Measurements from ENCODE around the gene LRRC2. TPM values are rescaled to one million over a fixed set of nuclear protein-coding genes. Genes with fewer than 3 reads are reported as not detected.

LRRC2 gene
- total RNA-seq, 1 experiment from 2014 or later = 0.26 TPM

DNA sequence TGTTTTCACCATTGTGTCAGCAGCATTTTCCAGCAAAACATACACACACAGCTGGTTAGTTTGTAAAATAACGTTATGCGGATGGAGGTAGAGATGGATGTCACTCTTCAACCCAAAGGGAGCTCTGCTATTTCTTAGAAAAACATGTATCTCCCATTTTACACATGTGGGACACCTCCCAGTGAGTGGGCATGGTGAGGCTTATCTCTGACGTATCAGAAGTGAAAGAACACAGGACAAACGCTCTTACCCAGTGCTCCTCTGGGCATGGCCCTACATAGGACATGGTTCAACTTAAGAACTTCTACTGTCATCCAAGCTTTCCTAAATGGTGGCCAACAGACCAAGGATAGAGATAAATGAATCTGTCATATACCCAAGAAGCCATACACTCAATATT lies 48.3 kb upstream of the LRRC2 start:
- H3K27ac ChIP-seq (ENCODE audit: low read length) = no peak overlapping the region
- no peaks in the 10 kb centered on the region for H4K20me1 ChIP-seq (ENCODE audit: low read length)
- H3K4me3 ChIP-seq (ENCODE audit: low read length) = no peak overlapping the region
- no peaks in the 10 kb centered on the region for H3K36me3 ChIP-seq (ENCODE audit: low read depth, low read length)
- CTCF ChIA-PET = no interaction called here
- H3K9me3 ChIP-seq (ENCODE audit: low read length) = no peaks in the 10 kb centered on the region
- POLR2A ChIA-PET (ENCODE audit: unreplicated experiment) = no interaction called here
- no peak for ATAC-seq
- no peak for DNase-seq
- no peak for TF ChIP-seq EZH2 (IDR thresholded peaks at IDR 0.05; ENCODE audit: low read length, unreplicated experiment)
- TF ChIP-seq EZH2phosphoT487 (IDR thresholded peaks at IDR 0.05; ENCODE audit: borderline replicate concordance, low read length) = no peak
- TF ChIP-seq, protein P1, sequence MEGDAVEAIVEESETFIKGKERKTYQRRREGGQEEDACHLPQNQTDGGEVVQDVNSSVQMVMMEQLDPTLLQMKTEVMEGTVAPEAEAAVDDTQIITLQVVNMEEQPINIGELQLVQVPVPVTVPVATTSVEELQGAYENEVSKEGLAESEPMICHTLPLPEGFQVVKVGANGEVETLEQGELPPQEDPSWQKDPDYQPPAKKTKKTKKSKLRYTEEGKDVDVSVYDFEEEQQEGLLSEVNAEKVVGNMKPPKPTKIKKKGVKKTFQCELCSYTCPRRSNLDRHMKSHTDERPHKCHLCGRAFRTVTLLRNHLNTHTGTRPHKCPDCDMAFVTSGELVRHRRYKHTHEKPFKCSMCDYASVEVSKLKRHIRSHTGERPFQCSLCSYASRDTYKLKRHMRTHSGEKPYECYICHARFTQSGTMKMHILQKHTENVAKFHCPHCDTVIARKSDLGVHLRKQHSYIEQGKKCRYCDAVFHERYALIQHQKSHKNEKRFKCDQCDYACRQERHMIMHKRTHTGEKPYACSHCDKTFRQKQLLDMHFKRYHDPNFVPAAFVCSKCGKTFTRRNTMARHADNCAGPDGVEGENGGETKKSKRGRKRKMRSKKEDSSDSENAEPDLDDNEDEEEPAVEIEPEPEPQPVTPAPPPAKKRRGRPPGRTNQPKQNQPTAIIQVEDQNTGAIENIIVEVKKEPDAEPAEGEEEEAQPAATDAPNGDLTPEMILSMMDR (conservative IDR thresholded peaks at IDR 0.05; ENCODE audit: low read depth, low read length) = no peak
- no peaks in the 10 kb centered on the region for H3K4me1 ChIP-seq (ENCODE audit: insufficient read depth, low read length)
- no peaks in the 10 kb centered on the region for H3K9me2 ChIP-seq (replicated peaks; ENCODE audit: low read length)
- no peaks in the 10 kb centered on the region for H3F3A ChIP-seq (ENCODE audit: low read length, unreplicated experiment)
- H3K4me2 ChIP-seq (ENCODE audit: low read length) = no peak overlapping the region
- no peaks in the 10 kb centered on the region for H3K79me2 ChIP-seq (ENCODE audit: low read length)
- intact Hi-C loops (cut with micrococcal nuclease) = no loop called here
- no peak overlapping the region for H3K9ac ChIP-seq (ENCODE audit: low read length)
- H3K27me3 ChIP-seq (ENCODE audit: low read length) = peaks cover 37% of the 10 kb centered on the region
- no peak overlapping the region for H2AFZ ChIP-seq (ENCODE audit: low read length)
- no TSS peak for BruUV-seq (replicated peaks)

DNA sequence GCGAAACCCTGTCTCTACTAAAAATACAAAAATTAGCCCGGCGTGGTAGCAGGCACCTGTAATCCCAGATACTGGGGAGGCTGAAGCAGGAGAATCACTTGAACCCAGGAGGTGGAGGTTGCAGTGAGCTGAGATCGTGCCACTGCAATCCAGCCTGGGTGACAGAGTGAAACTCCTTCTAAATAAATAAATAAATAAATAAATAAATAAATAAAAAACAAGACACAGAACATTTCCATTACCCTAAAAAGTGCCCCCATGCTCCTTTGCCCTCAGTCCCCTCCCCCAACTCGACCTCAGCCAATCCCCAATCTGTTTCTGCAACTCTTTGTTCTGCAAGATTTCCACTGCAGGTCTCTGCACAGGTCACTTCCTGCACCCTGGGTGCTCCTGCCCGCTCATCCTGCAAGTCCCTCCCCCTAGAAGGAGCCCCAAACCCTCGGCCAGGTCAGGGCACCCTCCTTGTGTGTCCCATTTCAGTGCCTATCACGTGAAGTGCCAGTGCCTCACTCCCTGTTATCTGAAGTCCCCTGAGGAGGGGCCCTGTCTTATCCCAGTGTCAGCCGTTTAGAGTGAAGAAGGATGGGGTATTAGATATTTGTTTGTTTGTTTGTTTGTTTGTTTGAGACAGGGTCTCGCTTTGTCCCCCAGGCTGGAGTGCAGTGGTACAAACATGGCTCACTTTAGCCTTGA lies 47.4 kb upstream of the LRRC2 start:
- Histone ChIP-seq H3K9me2 (replicated peaks; ENCODE audit: low read length) (no peaks in the 10 kb centered on the region), H3K4me3 (ENCODE audit: low read length) (no peak overlapping the region), H3K9ac (ENCODE audit: low read length) (no peak overlapping the region), H2AFZ (ENCODE audit: low read length) (no peak overlapping the region), H3K79me2 (ENCODE audit: low read length) (no peaks in the 10 kb centered on the region), H3K4me2 (ENCODE audit: low read length) (no peak overlapping the region), H3K36me3 (ENCODE audit: low read depth, low read length) (no peaks in the 10 kb centered on the region), H3F3A (ENCODE audit: low read length, unreplicated experiment) (no peaks in the 10 kb centered on the region), H3K27ac (ENCODE audit: low read length) (no peak overlapping the region), H3K9me3 (ENCODE audit: low read length) (no peaks in the 10 kb centered on the region), H3K4me1 (ENCODE audit: insufficient read depth, low read length) (no peaks in the 10 kb centered on the region), H4K20me1 (ENCODE audit: low read length) (no peaks in the 10 kb centered on the region), H3K27me3 (ENCODE audit: low read length) (peaks cover 33% of the 10 kb centered on the region)
- intact Hi-C loops (cut with micrococcal nuclease) = no loop called here
- ChIA-PET POLR2A (ENCODE audit: unreplicated experiment) (no interaction called here), CTCF (no interaction called here)
- no peak for DNase-seq
- ATAC-seq = no peak
- BruUV-seq (replicated peaks) = no TSS peak
- no peak for TF ChIP-seq EZH2 (IDR thresholded peaks at IDR 0.05; ENCODE audit: low read length, unreplicated experiment)
- no peak for TF ChIP-seq EZH2phosphoT487 (IDR thresholded peaks at IDR 0.05; ENCODE audit: borderline replicate concordance, low read length)
- TF ChIP-seq, protein P1 (conservative IDR thresholded peaks at IDR 0.05; ENCODE audit: low read depth, low read length) = no peak

DNA sequence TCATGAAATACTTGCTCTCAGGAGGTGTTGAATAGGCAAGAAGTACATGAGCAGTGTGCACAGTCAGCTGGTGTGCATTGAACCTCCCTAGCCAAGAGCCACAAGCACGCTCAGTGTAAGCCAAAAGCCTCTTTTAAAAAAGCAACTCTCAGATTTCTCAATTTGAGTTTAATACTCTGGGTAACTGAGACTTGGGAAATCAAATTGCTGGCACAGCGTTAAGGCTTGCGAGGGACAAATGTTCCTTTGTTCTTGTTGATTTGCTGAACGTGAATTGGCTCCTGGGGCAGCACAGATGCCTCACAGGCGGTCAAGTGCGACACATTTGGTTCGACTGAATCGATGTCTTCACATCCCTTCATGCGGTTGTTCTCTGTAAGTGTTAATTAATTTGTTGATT lies 46.2 kb upstream of the LRRC2 start, which contains the start of gene FAM240A:
Gene FAM240A, plus strand, starts transcription at position 202 of the 400 bp plus-strand sequence. Its CDS starts 159 bp downstream, at position 361.
- H3K9me3 ChIP-seq (ENCODE audit: low read length) = no peaks in the 10 kb centered on the region
- ChIA-PET POLR2A (ENCODE audit: unreplicated experiment) (no interaction called here), CTCF (no interaction called here)
- BruUV-seq (replicated peaks) = no TSS peak
- H2AFZ ChIP-seq (ENCODE audit: low read length) = no peak within 1 kb of the TSS
- no peak within 1 kb of the TSS for H3K9ac ChIP-seq (ENCODE audit: low read length)
- H3K36me3 ChIP-seq (ENCODE audit: low read depth, low read length) = no peaks in the 10 kb centered on the region
- DNase-seq = no peak
- no peak within 1 kb of the TSS for H3K27ac ChIP-seq (ENCODE audit: low read length)
- H4K20me1 ChIP-seq (ENCODE audit: low read length) = no peaks in the 10 kb centered on the region
- TF ChIP-seq, protein P1 (conservative IDR thresholded peaks at IDR 0.05; ENCODE audit: low read depth, low read length) = no peak
- TF ChIP-seq EZH2 (IDR thresholded peaks at IDR 0.05; ENCODE audit: low read length, unreplicated experiment) (no peak), EZH2phosphoT487 (IDR thresholded peaks at IDR 0.05; ENCODE audit: borderline replicate concordance, low read length) (no peak)
- no peak for ATAC-seq
- H3K4me3 ChIP-seq (ENCODE audit: low read length) = no peak within 1 kb of the TSS
- no peaks in the 10 kb centered on the region for H3K9me2 ChIP-seq (replicated peaks; ENCODE audit: low read length)
- peaks cover 26% of the 10 kb centered on the region for H3K27me3 ChIP-seq (ENCODE audit: low read length)
- H3K4me1 ChIP-seq (ENCODE audit: insufficient read depth, low read length) = no peaks in the 10 kb centered on the region
- H3F3A ChIP-seq (ENCODE audit: low read length, unreplicated experiment) = no peaks in the 10 kb centered on the region
- no peak within 1 kb of the TSS for H3K4me2 ChIP-seq (ENCODE audit: low read length)
- intact Hi-C loops (cut with micrococcal nuclease) = no loop called here
- H3K79me2 ChIP-seq (ENCODE audit: low read length) = no peaks in the 10 kb centered on the region

Data from PC-3 (cell line).